RPMI7951 (cell line): ENCODE data around the gene PANK4. TPM values are rescaled to one million over a fixed set of nuclear protein-coding genes. Genes with fewer than 3 reads are reported as not detected.

ENCODE experiments used
- DNase-seq: peaks from one replicate; pipeline ENCODE4 v3.0.0-alpha.2; 2012; ENCODE audit warnings: low read depth
- total RNA-seq: library from RNA; depleted of rRNA; stranded (reverse); fragments of >200 nt; shearing (Covaris generic); gene quantifications from 2 replicates; pipeline ENCODE4 v1.2.3, GENCODE V29; 2014

Gene PANK4
- total RNA-seq, 1 experiment from 2014 or later, result 15.0 TPM

DNA sequence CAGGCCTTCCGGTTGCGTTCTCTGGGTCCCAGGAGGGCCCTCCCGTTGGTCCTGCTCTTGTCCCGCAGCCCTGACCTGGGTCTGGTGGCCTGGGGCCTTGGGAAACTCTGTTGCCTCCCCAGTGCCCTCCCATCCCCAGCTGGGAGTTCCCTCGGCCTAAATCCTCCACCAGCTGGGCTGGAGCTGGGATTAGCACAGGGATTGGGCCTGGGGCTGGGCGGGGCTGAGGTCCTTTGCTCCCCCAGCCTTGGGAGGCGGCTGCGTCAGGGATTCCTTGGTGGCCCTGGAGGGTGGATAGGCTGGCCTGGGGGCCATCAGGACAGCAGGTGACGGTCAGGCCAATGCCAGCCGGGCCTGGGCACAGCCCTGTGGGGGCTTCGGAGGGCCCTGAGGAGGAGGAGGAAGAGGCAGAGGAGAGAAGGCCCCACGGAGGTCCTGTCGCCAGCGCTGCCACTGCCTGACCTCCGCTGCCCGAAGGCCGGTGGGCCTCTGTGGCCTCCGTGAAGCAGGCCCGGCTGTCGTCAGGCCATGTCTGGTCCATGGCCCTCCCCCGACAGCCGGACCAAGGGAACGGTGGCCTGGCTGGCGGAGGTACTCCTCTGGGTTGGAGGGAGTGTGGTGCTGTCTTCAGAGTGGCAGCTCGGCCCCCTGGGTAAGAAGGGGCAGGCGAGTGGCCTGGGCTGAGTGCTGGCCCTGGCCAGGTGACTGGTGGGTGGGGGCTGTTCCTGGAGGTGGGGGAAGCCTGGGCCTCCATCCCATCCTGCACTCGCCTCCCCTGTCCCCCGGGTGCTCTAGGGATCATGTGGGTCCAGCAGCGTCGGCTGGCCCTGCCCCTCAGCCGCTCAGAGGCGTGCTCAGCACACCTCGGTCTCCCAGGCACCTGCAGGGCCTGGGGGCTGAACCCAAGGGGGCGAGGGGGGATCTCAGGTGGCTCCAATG, 50.1 kb downstream of the PANK4 start, which contains the start of gene PLCH2:
Gene PLCH2 (plus strand): TSS at position 229 of the 939 bp plus-strand sequence. CDS start 300 bp downstream, at position 529.
- DNase-seq, result no peak

GRCh38 chr1:2475571-2475970, 50.8 kb downstream of the PANK4 start:
- DNase-seq, result no peak

DNA sequence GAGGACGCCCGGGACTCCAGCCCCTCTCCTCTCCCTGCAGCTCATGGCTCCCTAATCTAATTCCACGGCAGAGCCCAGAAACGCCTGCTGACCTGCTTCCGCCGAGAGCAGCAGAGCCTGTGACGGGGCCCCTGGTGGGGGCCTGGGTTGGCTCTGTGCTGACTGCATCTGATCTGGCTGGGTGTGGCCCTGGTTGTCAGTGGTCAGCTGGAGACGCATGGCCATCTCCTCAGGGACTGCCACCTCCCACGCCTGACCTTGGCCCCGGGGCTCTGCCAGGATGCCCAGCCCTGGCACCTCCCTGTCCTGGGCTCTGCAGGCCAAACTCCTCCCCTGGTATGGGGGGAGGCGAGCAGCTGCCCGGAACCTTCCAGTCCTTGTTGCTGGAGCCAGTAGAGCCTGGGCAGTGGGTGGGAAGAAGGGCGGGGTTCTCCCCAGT, 51.4 kb downstream of the PANK4 start:
- DNase-seq, result peak; percentile 32

DNA sequence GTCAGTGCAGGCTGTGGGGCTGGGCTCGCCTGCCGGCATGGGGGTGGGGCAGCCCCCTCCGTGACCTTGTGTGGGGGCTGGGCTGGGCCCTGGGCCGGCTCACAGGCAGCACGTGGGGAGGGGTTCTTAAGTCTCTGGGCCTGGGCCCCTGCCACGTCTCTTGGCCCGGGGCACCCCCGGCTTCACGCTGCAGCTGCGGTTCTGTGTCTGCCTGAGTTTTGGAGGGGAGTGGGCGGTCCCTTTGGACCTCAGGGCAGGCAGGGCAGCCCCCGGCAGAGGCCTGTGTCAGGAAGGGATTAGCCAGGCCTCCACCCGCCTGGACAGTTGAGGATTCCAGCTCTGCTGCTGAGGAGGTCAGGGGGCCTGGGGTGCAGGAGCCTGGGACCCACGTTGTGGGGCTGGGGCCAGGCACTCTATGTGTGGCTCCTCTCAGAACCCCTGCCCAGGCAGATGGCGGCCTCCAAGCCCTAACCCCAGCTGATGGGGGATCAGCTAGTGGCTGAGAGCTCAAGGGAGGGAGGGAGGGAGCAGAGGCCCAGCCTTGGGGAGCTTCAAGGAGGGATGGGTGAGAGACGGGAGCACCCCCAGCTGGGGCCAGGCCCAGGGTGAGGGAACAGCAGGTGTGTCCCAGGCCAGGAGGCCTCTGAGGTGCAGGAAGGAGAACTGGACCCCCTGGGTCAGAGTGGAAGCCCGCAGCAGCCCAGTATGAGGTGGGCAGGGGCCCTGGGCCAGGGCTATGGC, 52.1 kb downstream of the PANK4 start:
- DNase-seq, result no peak

DNA sequence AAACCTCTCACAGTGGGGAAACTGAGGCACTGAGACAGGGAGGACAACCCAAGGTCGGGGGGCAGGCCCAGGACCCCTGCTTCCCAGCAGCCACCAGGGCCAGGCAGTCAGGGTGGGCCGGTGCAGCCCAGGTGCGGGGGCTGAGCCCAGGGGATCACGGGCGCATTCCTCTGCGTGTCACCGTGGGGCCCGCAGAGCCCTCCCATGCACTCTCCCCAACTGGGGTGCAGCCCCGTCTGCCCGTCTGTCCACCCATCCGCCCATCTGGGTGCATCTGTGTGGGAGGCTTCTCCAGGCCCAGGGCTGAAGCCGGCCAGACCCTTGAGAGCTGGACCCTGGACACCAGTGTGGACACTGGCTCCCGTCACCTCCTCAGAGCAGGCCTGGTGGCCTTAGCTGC, 53.2 kb downstream of the PANK4 start:
- DNase-seq, result no peak

DNA sequence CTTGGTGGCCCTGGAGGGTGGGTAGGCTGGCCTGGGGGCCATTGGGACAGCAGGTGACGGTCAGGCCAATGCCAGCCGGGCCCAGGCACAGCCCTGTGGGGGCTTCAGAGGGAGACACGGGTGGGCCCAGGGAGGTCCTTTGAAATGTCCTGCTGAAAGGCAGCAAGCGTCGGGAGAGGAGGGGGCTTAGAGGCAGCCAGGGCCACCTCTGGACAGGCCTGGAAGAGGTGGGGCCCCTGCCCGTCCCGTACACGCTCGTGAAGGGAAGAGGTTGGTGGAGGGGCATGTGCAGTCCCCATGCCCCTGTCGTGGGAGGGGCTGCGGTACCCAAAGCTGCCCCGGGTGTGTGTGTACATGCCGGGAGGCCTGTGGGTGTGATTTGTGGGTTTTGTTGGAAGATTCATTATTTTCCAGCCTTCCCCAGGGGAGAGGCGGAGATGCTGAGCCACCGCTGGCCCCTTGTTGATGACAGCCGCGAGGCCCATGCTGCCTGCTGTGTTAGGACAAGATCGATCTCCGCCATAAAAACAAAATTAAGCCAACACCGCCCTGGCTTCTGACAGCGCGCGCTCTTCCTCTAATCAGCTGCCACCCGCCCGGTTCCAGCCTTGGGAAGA, 53.7 kb downstream of the PANK4 start:
- no peak for DNase-seq

DNA sequence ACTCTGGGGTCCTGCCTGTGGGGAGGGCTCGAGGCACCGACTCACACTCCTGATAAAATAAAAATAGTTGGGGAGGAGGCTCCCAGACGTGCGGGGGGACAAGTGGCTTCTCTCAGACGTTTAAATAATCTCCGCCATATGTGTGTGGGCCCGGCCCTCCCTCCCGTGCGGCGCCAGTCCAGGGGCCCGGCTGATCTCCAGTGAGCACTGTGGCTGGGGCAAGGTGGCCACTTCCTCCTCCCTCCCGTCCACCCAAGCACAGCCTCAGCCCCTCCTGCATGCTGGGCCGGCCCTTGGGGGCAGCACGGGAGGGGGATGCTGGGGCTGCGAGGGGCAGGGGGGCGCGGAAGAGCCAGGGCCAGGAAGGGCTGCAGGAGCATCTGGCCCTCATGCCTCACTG, 54.3 kb downstream of the PANK4 start:
- DNase-seq, result no peak

GRCh38 chr1:2471587-2472001, 54.8 kb downstream of the PANK4 start:
- DNase-seq, result no peak

DNA sequence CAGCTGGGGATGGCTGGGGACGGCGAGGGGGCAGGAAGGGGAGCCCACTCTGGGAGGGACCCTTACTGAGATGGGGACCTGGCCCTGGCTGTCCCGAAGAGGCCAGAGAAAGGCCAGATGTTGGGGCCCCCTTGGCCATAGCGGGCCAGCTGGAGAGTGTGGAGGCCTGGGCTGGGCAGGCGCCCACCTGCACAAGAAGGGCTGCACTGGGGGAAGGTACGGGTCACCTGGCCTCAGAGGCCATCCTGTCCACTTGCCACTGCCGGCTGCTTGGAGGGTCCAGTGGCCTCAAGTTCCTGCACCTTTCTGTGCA, 55.3 kb downstream of the PANK4 start:
- DNase-seq, result no peak

DNA sequence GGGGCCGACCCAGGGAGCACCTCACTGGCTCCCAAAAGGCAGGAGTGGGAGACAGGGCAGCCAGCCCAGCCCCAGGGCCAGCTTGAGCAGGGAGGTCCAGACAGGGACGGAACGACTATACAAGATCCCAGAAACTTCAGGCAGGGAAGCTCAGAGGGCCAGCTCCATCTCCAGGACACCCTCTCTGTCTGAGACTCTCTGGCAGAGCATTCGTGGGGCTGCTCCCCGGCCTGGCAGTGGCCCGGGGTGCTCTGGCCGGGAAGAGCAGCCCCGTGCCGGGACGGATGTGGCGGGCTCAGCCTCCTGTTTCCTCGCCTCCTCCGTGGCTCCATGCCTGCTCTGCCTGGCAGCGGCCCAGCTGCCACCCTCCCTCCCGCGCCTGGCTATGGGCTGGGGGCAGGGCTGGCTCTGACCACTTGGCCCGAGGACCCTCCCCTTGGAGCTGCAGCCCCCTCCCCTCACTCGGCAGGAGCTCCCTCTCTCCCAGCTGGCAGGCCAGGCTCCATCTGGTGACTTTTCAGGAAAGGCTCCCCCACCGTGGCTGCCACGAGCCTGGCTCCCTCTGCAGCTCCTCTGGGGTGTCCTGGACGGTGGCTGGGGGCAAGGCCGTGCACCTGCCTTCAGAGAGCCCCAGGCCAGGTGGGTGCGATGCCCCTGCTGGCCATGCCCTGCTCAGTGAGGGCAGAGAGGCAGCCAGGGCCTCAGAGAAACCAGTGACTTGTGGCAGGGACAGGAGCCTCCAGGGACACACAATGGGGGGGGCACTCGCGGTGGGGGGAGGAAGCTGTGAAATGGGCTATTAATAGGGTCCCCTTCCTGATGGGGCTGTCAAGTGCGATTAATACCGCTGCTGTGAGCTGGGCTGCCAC, 55.9 kb downstream of the PANK4 start:
- no peak for DNase-seq

DNA sequence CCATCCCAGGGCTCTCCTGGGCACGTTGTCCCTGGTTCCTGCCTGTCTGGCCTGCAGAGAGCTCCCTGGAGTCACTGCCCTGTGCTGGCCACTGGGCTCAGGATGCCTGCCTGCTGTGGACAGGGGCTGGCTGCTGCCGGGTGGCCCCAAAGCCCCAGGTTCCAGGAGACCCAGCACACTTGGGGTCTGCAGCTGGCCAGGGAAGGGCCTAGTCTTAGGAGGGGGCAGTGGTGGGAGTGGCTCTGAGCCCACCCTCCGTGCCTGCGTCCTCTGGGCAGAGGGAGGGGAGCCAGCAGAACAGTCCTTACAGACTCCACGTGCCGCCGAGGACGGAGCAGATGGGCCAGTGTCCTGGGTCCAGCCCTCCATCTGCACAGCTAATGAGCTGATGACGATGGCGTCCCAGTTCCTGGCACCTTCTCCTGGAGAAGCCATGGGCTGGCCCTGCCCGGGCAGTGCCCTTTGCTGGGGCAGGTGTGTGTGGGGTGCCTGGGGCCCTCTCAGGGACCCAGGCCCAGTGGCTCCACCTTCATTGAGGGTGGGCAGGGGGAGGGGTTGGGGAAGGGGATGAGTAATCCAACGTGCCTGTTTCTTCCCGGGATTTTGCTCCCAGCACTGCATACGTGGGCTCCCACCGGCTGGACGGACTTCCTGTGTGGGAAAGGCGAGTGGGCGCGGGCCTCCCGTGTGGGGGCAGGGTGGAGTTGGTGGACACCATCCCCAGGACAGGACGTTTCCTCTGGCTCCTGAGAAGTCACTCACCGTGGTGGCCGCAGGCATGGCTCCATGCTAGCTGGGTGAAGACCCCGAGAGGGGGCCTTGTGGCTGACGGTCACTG, 57.1 kb downstream of the PANK4 start:
- no peak for DNase-seq

DNA sequence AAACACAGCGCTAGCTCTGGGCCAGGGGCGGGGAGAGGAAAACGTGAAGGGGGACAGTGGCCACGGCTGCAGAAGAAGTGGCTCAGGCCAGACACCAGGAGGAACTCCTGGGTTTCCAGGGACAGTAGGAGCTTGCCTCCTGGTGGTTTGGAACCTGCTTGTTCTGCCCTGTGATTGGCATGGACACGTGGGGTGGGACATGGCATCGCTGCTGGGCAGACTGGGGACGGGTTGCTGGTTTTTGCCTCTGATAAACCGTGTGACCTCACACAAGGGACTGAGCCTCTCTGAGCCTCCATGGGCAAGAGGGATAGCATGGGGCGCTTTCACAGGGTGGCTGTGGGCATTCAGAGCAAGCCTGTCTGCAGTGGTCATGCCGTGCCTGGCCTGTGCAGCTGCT, 57.9 kb downstream of the PANK4 start:
- DNase-seq, result no peak

DNA sequence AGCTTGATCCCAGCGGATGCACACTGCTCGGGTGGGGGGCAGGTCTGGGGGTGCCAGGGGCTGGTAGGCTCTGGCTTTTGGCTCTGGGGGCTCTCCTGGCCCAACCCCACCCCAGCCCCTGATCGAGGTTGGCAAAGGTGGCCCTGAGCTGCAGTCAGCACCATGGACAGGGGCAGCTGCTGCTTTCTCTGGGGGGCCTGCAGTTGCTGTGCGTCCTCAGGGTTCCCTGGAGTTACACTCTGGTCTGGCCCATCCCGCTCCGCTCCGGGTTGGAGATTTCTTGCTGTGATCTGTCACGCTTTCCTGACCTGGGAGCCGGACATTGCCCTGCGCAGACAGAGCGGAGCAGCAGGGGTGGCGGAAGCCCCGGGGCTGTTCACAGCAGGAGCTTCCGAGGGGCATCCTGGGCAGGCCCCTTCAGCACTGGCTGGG, 58.3 kb downstream of the PANK4 start:
- DNase-seq, result peak; percentile 31

DNA sequence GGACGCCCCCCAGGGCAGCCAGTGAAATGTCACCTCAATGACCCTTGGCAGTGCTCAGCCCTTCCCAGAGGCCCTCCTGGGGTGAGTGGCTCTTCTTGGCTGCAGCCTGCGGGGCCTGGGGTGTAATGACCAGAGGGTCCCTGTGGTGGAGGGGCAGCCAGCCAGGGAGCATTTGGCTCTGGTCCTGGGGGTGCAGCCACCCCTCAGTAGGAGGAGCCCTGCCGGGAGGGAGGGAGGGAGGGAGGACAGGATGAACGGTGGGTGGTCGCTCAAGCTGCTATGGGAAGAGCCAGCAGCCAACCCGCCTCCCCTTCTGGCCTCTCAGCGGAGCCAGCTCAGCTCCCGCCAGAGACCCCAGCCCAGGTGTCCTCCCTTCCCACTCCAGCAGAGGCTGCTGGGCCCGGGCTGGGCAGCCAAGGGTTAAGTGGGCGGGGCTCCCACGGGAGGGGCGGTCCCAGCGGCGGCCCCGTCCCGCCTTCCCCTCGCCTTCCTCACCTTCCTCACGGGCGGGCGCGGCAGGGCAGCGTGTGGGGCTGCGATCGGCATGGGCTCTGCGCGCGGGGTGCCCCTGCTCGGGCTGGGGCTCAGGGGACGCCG, 59.3 kb downstream of the PANK4 start:
- no peak for DNase-seq

- DNase-seq, result no peak
Measured at GRCh38 chr1:2466270-2466665, 60.1 kb downstream of the PANK4 start.

DNA sequence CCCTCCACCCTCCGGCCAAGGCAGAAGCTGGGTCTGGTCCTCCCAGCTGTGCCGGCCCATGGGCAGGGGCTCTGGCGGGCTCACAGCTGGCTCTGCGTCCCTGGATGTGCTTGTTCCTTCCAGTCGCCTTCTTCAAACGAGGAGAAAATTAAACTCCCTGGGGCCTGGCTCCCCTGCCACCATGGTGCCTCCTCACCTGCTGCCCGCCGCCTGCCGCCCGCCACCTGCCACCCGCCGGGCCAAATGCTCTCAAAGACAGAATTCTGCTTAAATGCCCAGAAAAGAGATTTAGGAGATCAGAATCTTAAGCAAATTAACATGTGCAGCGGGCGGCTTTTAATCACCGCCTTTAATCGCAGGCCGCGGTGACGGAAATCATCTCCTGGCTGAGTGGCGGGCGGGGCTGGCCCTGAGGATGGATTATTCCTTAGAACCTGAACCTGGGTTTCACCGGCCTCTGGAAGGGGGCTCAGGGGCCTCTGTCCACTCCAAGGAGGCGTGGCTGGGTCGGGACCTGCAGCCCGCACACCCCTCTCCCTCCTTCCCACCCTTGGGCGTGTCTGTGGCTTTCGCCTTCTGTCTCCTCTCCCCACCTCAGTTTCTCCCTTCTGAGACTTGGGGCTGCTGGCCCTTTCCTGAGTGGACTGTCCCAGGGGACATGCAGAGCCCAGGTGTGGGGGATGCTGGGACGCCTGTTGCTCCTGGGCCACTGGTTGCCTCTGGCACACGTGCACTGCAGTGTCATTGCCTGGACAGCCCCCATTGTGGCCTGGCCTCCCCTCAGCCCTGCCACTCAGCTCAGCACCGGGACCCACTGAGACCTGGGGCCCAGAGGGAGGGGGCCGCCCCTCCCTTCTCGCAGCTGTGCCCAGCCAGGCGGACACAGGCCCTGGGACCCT, 60.8 kb downstream of the PANK4 start:
- DNase-seq, result no peak

- no peak for DNase-seq
Measured at GRCh38 chr1:2463396-2463795, 63.0 kb downstream of the PANK4 start.

- no peak for DNase-seq
Measured at GRCh38 chr1:2462819-2463218, 63.6 kb downstream of the PANK4 start.
